Stimulated activated CD8-positive, alpha-beta memory T cell treated with anti-CD3 and anti-CD28 coated beads, Interleukin-12 subunit alpha, Interleukin-12 subunit beta, amount 100 ng/mL, for 24 hours (primary cell): ENCODE data around the gene TRAK1.
"Not testable (repeated sequence)": the region's sequence is repeated elsewhere in the genome, so short reads cannot be mapped to it uniquely, and the experiment has no call there.

ENCODE experiments used
- DNase-seq: peaks from one replicate; pipeline ENCODE4 v3.0.0-alpha.2; 2020; ENCODE audit errors: extremely low read depth

TRAK1 gene, protein sequence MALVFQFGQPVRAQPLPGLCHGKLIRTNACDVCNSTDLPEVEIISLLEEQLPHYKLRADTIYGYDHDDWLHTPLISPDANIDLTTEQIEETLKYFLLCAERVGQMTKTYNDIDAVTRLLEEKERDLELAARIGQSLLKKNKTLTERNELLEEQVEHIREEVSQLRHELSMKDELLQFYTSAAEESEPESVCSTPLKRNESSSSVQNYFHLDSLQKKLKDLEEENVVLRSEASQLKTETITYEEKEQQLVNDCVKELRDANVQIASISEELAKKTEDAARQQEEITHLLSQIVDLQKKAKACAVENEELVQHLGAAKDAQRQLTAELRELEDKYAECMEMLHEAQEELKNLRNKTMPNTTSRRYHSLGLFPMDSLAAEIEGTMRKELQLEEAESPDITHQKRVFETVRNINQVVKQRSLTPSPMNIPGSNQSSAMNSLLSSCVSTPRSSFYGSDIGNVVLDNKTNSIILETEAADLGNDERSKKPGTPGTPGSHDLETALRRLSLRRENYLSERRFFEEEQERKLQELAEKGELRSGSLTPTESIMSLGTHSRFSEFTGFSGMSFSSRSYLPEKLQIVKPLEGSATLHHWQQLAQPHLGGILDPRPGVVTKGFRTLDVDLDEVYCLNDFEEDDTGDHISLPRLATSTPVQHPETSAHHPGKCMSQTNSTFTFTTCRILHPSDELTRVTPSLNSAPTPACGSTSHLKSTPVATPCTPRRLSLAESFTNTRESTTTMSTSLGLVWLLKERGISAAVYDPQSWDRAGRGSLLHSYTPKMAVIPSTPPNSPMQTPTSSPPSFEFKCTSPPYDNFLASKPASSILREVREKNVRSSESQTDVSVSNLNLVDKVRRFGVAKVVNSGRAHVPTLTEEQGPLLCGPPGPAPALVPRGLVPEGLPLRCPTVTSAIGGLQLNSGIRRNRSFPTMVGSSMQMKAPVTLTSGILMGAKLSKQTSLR

DNA sequence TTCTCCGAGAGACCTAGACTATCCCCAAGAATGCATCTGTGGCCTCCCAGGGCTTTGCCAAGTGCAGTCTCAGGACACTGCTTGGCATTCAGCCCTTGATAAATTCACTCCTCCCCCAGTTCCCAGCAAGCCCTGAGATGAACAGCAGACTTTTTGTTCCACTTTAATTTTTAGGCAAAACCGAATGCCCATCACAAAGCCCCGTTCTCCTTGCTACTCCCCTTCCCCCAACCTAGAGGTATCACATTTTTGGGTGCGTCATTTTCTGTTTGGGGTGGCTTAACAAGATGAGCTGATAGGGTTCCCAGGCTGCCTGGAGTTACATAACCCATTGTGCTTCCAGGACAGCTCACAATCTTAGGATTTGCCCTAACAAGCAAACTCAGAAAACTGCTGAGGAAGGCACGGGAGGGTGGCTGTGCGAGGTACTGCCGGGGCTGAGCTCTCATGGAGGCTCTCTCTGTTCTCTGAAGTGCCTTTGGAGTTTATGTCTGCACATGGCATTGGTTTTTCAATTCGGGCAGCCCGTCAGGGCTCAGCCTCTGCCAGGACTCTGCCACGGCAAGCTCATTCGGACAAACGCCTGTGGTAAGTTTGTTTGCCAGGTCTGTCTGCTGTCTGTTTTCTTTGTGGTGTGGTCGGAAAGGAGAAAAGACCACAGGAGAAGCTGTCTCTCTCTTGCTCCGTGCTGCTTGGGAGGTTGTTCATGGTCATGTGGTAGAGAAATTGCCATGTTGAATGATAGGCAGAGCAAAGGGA, at the start of gene TRAK1:
TSS of gene TRAK1 (plus strand) at position 385 of the 759 bp plus-strand sequence. CDS start at position 498, 113 bp downstream.
- DNase-seq: no peak

- DNase-seq: no peak
Measured at GRCh38 chr3:42042747-42043098, 48.4 kb upstream of the TRAK1 start.

DNA sequence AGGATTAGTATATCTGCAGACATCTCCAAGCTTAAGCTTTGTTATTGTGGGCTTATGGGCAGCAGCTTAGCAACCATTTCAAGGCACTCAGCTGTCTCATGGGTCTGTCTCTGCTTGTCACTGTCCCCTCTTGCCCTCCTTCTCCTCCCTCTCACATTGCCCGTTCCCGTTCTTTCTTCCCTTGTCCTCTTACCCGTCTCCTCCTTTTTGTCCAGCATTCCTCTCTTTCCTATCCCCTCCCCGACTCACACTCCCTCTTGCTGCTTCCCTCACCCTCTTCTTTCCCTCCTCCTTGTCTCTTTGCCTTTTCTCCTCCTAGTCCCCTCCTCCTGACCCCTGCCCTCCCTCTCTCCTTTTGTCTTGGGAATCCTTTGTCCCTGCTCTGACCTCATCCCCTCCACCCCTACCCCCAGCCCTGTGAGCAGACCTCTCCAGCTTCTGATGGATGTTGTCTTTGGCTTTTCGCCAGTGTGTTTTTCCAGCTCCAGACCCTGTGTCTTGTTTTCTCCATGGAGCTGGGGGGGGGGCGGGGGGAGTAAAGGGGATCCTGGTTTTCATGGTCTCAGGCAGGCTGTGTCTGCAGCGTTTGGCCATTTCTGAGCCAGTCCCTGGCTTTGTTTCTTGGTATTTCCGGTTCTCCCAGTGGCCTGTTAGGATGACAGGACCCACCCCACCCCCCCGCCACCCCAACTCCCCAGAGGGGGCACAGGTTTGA, 47.9 kb upstream of the TRAK1 start:
- no peak for DNase-seq

DNA sequence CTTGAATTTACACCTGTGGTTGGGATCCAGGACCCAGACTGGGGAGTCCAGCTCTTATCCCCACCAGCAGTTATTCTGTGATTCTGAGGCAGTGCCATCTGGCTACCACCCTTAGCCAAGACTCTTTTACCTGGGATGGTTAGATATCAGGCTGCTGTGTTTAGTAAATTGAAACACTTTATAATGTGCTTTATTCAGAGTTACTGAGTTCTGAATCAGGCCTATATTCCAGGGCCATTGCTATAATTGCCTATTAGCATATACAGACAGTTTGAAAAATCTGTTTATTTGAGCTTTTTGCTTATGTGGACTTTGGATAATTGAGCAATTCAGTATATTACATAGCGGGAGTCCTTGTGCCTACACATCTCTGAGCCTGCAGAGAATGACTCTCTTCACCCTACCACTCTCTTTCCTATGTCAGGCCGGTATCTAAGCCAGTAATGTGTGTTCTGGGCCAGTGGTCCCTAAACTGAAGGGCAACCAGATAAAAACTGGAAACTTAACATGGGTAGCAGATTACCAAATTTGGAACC, 45.4 kb upstream of the TRAK1 start:
- DNase-seq: no peak

- DNase-seq: not testable (repeated sequence)
Measured at GRCh38 chr3:42048526-42048925, 42.6 kb upstream of the TRAK1 start.

GRCh38 chr3:42050126-42050525, 41.0 kb upstream of the TRAK1 start:
- DNase-seq: no peak

DNA sequence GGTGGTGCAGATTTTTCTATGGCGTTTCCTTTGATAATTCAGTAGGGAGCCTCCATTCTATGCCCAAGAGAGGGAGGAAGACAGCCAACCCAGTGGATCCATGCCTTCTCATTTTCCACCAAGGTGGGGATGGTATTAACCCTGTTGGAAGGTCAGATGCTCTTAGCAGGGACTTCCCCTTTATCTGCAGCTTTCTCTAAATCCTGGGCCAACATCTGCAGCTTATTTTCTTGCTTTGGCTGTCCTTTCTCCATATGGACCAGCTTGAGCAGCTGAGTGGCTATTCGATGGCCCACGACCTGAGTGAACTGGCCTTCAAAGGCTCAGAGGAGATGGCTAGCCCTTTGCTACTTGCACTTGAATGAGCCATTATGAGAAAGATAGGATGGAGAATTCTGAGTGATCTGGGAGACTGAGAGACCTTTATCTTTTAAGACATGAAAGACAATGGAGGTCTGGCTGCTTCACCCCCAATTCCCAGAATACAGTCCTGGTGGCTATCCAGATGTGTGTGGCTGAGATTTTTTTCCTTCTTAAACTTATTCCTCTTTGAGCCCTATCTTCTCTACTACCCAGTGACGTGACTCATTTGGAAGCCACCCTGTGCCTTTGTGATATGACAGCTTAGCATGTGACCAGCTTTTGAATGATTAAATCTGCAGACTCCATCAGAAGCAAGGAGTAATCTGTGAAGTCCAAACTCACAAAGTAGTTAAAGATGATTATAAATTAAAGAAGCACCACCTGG, 39.6 kb upstream of the TRAK1 start:
- DNase-seq: no peak

DNA sequence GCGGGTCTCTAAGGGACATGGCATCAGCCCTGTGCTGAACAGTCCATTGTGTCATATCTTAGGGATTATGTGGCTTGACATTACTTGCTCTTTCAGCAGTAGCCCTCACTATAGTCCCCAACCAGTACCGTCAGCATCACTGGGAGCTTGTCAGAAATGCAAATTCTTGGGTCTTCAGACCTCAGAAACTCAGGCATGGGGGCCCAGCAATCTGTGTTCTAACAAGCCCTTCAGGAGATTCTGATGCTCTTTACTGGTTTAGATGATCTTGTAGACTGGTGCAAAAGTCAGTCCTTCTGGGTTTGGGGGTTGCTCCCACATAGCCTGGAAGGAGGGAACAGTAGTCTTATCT, 39.0 kb upstream of the TRAK1 start:
- DNase-seq: no peak

DNA sequence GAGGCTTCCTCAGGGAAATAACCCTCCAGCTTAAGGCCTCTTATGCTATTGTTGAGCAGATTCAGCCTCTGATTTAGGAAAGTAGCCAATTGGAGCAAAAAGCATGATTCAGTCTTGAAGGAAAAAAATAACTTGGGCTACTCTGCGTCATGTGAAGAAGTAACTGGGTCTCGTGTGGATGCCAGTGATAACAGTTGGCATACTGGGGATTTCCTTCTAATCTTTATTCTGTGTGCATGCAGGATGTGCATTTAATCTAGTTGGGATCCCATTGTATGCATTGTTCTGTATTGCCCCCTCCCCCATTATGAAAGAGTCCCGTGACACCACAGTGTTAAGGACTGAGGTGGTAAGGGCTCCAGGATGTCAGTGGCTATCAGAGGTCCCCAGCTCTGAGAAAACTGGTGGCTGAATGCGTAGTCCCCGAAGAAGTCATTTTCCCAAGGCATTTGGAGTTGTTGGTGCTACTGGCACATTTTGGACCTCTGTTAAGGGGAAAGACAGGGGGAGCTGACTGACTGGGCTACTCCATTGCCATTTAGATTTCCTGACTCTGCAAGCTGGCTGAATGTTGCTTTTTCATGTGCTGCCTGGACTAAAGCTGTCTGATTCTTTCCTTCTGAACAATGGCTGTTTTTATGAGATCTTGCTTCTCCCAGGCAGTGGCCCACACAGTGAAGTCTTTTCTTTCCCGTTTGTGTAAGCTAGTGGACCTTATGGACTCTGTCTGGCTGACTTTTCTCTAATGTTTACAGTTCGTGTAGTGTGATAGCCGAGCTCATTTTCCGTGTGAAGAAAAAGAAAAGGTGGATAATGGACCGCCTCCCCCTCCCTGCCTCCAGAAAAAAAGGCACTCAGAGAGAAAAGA, 38.4 kb upstream of the TRAK1 start:
- no peak for DNase-seq

- DNase-seq: no peak
Measured at GRCh38 chr3:42053476-42053875, 37.7 kb upstream of the TRAK1 start.

DNA sequence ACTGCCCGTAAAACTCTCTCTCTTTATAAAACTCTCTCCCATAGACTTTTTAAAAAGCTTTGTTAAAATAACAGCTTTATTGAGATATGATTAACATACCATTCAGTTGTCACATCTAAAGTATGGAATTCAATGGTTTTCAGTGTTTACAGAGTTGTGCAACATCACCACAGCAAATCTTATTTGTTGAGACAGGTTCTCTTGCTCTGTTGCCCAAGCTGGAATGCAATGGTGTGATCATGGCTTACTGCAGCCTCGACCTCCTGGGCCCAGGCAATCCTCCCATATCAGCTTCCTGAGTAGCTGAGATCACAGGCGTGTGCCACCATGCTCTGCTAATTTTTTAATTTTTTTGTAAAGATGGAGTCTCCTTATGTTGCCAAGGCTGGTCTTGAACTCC, 35.9 kb upstream of the TRAK1 start:
- no peak for DNase-seq

GRCh38 chr3:42056840-42057239, 34.3 kb upstream of the TRAK1 start:
- DNase-seq: no peak

GRCh38 chr3:42057561-42058211, 33.5 kb upstream of the TRAK1 start:
- DNase-seq: no peak

- DNase-seq: no peak
Measured at GRCh38 chr3:42061025-42061712, 30.0 kb upstream of the TRAK1 start.

GRCh38 chr3:42061713-42062380, 29.3 kb upstream of the TRAK1 start:
- DNase-seq: no peak

DNA sequence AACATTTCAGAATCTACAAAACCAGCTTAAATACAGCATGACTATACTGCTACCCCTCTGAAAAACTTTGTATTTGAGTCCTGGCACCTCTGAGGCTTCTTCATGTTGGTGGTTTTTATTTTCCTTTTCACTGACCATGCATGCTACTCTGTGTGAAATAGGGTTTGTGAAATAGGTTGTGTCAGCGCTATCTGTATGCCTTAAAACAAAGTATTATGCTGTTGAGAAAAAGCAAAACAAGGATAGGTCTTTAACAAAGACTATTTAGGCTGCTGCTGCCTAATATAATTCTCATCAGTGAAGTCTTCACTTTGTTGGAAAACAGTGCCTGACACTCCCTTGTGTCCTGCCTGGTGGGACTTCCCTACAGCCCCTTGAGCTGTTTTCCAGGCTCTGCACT, 28.7 kb upstream of the TRAK1 start:
- no peak for DNase-seq

- no peak for DNase-seq
Measured at GRCh38 chr3:42063888-42064287, 27.3 kb upstream of the TRAK1 start.
